OCI-LY1 (cell line): ENCODE results near the gene LIPT2.

Source experiments
- H2AFZ ChIP-seq: fragments of 200-600 bp; sonication (generic), shearing (Covaris generic); 2 replicates; pipeline ENCODE4 v1.6.0; 2014; ENCODE audit warnings: antibody characterized with exemption, mild to moderate bottlenecking, low read length
- H3F3A ChIP-seq: fragments of 200-600 bp; sonication (generic), shearing (Covaris generic); 2 replicates; pipeline ENCODE4 v1.6.0; 2014; ENCODE audit warnings: mild to moderate bottlenecking, antibody characterized with exemption, low read length, moderate library complexity; ENCODE audit not compliant: insufficient read depth
- H3K27ac ChIP-seq: fragments of 200-600 bp; sonication (generic); 2 replicates; pipeline ENCODE4 v1.5.1; 2014; ENCODE audit warnings: low read length, mixed run types, mild to moderate bottlenecking, low read depth; ENCODE audit not compliant: poor library complexity, severe bottlenecking
- H3K27me3 ChIP-seq: fragments of 200-600 bp; sonication (generic); 2 replicates; pipeline ENCODE4 v1.6.0; 2014; ENCODE audit warnings: antibody characterized with exemption, mild to moderate bottlenecking, low read length, moderate library complexity; ENCODE audit not compliant: insufficient read depth
- H3K36me3 ChIP-seq: fragments of 200-600 bp; sonication (generic); 2 replicates; pipeline ENCODE4 v1.6.1; 2014; ENCODE audit warnings: mild to moderate bottlenecking, antibody characterized with exemption, low read length, moderate library complexity, mixed read lengths; ENCODE audit not compliant: insufficient read depth
- H3K4me1 ChIP-seq: fragments of 200-600 bp; sonication (generic); 2 replicates; pipeline ENCODE4 v1.5.1; 2014; ENCODE audit warnings: mild to moderate bottlenecking, low read length, moderate library complexity; ENCODE audit not compliant: insufficient read depth, severe bottlenecking
- H3K4me2 ChIP-seq: fragments of 200-600 bp; sonication (generic), shearing (Covaris generic); 2 replicates; pipeline ENCODE4 v1.6.1; 2014; ENCODE audit warnings: low read length
- H3K4me3 ChIP-seq: fragments of 200-600 bp; sonication (generic); 2 replicates; pipeline ENCODE4 v1.5.1; 2014; ENCODE audit warnings: low read length, low read depth, mild to moderate bottlenecking, mixed read lengths; ENCODE audit not compliant: poor library complexity, severe bottlenecking
- H3K79me2 ChIP-seq: fragments of 200-600 bp; shearing (Covaris generic); 2 replicates; pipeline ENCODE4 v1.6.1; 2016; ENCODE audit warnings: mixed run types, low read length, mixed read lengths; ENCODE audit not compliant: insufficient read depth
- H3K9ac ChIP-seq: fragments of 200-600 bp; sonication (generic), shearing (Covaris generic); 2 replicates; pipeline ENCODE4 v1.6.1; 2014; ENCODE audit warnings: mild to moderate bottlenecking, low read length, mixed read lengths
- H3K9me2 ChIP-seq: fragments of 200-600 bp; sonication (generic), shearing (Covaris generic); 2 replicates; pipeline ENCODE4 v1.6.1; 2014; ENCODE audit warnings: low read depth, mild to moderate bottlenecking, low read length, mixed read lengths
- H3K9me3 ChIP-seq: fragments of 200-600 bp; shearing (Covaris generic); 2 replicates; pipeline ENCODE4 v1.6.1; 2014; ENCODE audit warnings: low read length, mixed read lengths
- H4K20me1 ChIP-seq: fragments of 200-600 bp; sonication (generic), shearing (Covaris generic); 2 replicates; pipeline ENCODE4 v1.6.0; 2016; ENCODE audit warnings: mild to moderate bottlenecking, low read length; ENCODE audit not compliant: insufficient read depth
- CTCF ChIP-seq: fragments of 200-600 bp; sonication (generic), shearing (Covaris generic); IDR thresholded peaks from 2 replicates; pipeline ENCODE4 v1.5.1; 2017; ENCODE audit warnings: mild to moderate bottlenecking, antibody characterized with exemption, low read length, moderate library complexity, mixed read lengths
- EZH2 ChIP-seq: fragments of 200-600 bp; sonication (generic), shearing (Covaris generic); IDR thresholded peaks from 2 replicates; pipeline ENCODE4 v1.8.0; 2017; ENCODE audit warnings: borderline replicate concordance, mixed run types, mild to moderate bottlenecking, antibody characterized with exemption, low read length, moderate library complexity, mixed read lengths

LIPT2 gene

GRCh38 chr11:74521666-74522252 lies 28.2 kb upstream of the LIPT2 start:
- H3K36me3 ChIP-seq, result no peaks in the 10 kb centered on the region
- H3K9me2 ChIP-seq, result no peaks in the 10 kb centered on the region
- H2AFZ ChIP-seq, result no peak overlapping the region
- no peaks in the 10 kb centered on the region for H3K4me1 ChIP-seq
- TF ChIP-seq EZH2, result no peak
- no peak for TF ChIP-seq CTCF
- H3F3A ChIP-seq, result no peaks in the 10 kb centered on the region
- H3K27me3 ChIP-seq, result 0 out of 2 replicates have a peak, but pooled peaks cover 6% of the 10 kb centered on the region
- no peak overlapping the region for H3K9ac ChIP-seq
- H3K9me3 ChIP-seq, result no peaks in the 10 kb centered on the region
- no peak overlapping the region for H3K4me3 ChIP-seq
- H3K27ac ChIP-seq, result no peak overlapping the region
- no peaks in the 10 kb centered on the region for H4K20me1 ChIP-seq
- no peaks in the 10 kb centered on the region for H3K79me2 ChIP-seq
- H3K4me2 ChIP-seq, result no peak overlapping the region

GRCh38 chr11:74520927-74521665 lies 27.6 kb upstream of the LIPT2 start:
- H3K4me2 ChIP-seq, result no peak overlapping the region

GRCh38 chr11:74520316-74520715 lies 26.8 kb upstream of the LIPT2 start:
- no peak overlapping the region for H3K4me3 ChIP-seq
- no peaks in the 10 kb centered on the region for H3K4me1 ChIP-seq
- H3K27me3 ChIP-seq, result 0 out of 2 replicates have a peak, but pooled peaks cover 6% of the 10 kb centered on the region
- H3K27ac ChIP-seq, result no peak overlapping the region
- no peak overlapping the region for H2AFZ ChIP-seq
- no peaks in the 10 kb centered on the region for H4K20me1 ChIP-seq
- no peaks in the 10 kb centered on the region for H3K9me3 ChIP-seq
- H3F3A ChIP-seq, result no peaks in the 10 kb centered on the region
- no peak overlapping the region for H3K9ac ChIP-seq
- H3K4me2 ChIP-seq, result no peak overlapping the region
- H3K79me2 ChIP-seq, result no peaks in the 10 kb centered on the region
- no peaks in the 10 kb centered on the region for H3K9me2 ChIP-seq
- TF ChIP-seq EZH2 (no peak), CTCF (no peak)
- H3K36me3 ChIP-seq, result no peaks in the 10 kb centered on the region

More at GRCh38 chr11:74520927-74521665, 27.6 kb upstream of the LIPT2 start:
- Histone ChIP-seq H3K9me3 (no peaks in the 10 kb centered on the region), H3K4me3 (no peak overlapping the region), H3K27me3 (0 out of 2 replicates have a peak, but pooled peaks cover 6% of the 10 kb centered on the region), H3K79me2 (no peaks in the 10 kb centered on the region), H3K9me2 (no peaks in the 10 kb centered on the region), H2AFZ (no peak overlapping the region), H4K20me1 (no peaks in the 10 kb centered on the region), H3K36me3 (no peaks in the 10 kb centered on the region), H3K4me1 (no peaks in the 10 kb centered on the region), H3F3A (no peaks in the 10 kb centered on the region), H3K9ac (no peak overlapping the region), H3K27ac (no peak overlapping the region)
- TF ChIP-seq CTCF (no peak), EZH2 (no peak)
